GM18502 (cell line): Measurements from ENCODE around the gene CDX1.

ENCODE experiments used
- ATAC-seq: cut with Tn5 transposase; IDR thresholded peaks from one replicate; pipeline ENCODE4 v1.9.1; 2021; ENCODE audit warnings: mild to moderate bottlenecking; ENCODE audit not compliant: unreplicated experiment, poor library complexity

Gene CDX1

GRCh38 chr5:150130493-150130922 lies 36.1 kb upstream of the CDX1 start:
- ATAC-seq = no peak

DNA sequence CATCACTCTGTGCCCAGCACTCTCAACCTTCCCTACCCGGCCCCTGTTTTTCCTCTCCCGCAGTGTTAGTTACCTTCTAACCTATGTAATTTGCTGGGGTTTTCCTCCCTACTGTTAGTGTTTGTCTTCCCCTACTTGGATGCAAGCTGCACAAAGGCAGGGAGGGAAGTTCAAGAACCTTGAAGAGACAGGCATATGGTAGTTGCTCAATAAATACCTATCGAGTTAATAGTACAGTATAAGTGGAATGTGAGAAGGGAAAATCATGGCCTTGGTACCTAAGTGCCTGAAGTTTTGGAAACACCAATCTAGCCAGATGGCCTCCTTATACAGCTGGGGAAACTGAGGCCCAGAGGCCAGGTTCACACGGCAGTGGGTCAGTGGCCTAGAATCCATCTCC lies 35.1 kb upstream of the CDX1 start:
- ATAC-seq = no peak

DNA sequence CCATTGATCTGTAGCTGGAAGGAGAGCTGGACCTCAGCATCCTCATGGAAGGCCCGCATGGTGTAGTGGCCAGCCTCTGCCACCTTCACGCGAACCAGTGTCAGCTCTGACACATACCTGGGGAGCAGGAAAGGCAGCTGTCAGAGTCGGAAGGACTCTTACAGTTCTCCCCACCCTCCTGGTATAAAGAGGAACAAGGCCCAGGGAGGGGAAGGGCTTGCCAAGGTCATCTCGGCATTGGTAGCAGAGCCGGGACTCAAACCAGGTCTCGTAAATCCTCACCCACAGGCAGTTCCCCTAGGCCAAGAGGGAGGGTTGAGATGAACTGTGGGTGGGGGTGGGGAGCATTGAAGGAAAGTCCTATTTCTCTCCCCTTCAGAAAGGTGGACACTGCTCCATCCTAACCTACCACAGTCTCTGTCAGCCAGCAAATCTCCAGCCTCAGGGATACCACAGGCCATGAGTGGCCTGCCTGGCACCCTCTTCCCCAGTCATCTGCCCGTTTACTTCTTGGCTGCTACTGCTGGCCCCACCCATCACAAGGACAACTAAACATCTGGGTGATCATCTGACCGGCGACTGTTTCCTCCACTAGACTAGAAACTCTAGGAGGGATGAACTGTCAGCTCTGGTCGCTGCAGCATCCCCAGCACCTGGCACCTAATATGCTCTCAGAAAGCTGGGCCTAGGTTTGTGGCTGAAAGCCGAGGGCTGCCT lies 34.4 kb upstream of the CDX1 start:
- ATAC-seq = no peak

DNA sequence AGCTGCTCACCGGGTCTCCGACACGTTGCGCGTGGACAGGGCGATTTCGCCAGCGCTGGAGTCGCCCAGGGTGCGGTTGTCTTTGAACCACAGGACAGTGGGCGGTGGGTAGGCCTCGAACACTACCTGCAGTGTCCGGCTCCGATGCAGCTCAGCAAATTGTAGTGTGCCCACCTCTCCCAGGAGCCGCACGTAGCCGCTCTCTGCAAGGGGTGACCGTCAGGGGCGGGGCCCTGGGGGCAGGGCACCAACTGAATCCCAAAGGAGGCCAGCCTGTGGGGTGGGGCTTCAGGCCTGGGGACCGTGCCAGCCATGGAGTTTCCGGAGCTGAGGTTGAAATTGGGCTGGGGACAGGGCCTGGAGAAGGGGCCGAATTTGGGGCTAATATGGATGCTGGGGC lies 33.8 kb upstream of the CDX1 start:
- ATAC-seq = no peak

DNA sequence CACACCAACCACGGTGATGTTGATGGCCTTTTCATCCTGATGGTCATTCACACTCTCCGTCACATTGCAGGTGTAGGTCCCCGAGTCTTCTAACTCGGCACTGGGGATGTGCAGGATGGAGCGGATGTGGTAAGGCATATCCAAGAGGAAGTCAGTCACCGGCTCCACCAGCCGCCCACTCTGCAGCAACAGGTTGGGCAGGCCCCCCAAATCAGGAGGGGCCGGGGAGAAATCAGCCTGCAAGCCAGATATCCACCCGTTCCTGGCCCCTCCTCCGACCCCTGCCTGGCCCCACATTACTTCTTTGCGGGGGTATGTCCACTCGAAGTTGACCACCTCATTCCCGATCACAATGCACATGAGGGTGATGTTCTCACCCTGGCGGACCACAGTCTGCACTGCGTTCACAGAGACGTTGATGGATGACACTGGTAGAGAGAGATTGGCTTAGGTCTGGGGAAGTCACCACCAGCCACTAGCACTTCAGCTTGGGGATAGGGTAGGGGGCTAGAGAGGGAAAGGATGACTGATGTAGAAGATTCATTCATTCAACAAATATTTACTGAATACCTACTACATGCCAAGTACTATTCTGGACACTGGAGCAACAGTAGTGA lies 32.9 kb upstream of the CDX1 start:
- ATAC-seq = no peak

- ATAC-seq = no peak
These were observed 32.4 kb upstream of the CDX1 start for GRCh38 chr5:150134198-150134588.

GRCh38 chr5:150135557-150136304 lies 30.8 kb upstream of the CDX1 start:
- no peak for ATAC-seq

DNA sequence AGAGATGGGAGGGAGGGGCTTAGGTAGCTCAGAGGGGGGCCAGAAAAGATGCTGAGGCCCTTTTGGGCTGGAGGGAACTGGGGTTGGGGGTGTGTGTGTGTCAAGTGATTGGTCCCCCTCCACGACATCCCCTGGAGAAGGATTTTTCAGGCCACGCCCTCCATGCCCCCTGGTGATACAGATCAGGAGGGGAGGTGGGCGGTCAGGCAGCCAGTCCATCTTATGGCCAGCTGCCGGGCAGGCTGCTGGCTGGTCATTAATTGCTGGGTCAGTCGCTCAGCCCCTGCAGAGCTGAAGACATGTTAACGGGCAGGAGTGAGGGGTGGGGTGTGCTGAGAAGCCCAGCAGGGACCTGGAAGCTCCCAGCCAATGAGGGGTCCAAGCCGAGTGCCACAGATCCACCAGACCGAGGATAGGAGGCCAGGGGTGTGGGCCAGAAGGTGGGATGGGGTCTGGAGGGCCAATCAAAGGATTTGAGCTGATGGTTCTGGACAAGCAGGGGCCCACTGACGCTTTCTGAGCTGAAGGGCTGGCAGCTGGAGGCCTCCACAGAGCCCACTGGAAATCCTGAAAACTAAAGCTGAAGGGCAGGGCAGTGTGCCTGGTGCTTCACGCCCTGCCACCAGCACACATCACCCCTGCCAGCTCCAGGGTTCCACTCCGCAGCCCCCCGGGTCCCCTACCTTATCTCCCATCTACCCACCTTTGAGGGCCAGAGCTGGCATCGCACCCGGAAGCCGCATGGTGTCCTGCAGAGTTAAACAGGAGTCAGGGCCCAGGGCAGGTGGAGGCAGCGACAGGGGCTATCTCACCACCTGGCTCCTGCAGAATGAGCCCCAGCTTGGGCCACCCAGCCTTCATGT lies 30.0 kb upstream of the CDX1 start:
- ATAC-seq = no peak

DNA sequence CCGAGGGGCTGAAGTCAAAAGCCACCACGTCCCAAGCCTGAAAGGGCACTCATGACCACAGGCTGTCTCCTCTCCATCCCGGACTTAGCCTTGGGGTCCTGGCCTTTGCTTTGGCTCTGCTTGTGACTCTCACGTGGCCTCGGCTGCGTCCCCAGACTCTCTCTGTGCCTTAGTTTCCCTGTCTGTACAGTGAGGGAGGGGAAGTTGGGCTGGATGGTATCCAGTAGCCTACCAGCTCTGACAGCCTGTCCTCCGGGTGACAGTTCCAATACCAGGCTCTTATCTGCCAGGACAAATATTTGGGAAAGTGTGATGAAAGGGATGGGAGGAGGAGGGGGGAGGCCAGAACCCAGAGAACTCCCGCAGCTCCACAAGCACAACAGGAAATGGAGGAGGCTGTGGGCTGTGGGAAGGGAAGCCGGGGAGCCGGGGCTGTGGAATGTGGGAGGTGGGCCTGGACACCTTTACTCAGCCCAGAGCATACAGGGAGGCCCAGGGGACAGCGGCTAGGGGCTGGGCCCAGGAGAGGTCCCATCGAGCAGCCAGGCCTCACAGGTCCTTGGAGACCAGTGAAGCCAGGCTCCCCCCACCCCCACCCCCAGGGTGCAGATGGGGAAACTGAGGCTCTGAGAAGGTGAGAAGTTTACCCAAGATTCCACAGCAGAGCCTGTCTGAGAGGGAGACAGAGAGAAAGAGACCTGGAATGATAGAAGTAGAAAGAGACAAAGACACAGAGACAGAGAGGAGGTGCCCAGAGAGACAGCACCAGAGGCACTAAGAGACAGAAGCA lies 29.2 kb upstream of the CDX1 start:
- no peak for ATAC-seq

GRCh38 chr5:150137997-150138396 lies 28.6 kb upstream of the CDX1 start:
- ATAC-seq = no peak

DNA sequence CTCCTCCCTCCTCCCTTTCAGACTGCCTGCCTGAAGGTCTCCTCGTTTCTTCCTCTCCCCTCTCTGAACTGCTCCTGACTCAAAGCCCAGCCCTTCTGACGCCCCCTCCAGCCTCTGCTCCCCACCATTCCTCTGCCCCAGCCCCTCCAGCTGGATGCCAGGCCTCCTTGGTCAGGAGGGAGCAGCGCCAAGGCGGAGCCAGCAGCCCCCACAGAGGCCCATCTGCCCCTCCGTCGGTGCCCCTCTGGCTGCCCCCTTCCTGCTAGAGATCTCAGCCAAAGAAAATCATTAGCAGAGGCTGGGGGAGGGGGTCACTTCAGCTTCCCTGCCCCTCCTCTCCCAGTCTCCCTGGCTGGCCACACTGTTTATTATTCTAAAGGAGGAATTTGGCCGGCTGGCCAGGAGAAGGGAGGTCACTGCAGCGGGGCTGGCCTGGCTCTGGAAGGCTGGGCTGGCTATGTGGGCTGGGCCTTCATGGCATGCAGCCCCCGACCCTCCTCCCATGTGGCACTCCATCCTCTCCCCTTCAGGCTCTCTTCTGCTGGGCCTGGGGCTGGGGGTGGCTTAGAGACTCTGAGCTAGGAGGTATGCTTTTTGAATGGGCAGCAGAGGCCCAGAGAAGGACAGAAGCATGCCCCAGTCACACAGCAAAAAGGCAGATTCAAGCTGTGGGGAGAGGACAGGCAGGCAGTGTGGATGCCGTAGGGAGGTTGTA lies 27.9 kb upstream of the CDX1 start:
- no peak for ATAC-seq

DNA sequence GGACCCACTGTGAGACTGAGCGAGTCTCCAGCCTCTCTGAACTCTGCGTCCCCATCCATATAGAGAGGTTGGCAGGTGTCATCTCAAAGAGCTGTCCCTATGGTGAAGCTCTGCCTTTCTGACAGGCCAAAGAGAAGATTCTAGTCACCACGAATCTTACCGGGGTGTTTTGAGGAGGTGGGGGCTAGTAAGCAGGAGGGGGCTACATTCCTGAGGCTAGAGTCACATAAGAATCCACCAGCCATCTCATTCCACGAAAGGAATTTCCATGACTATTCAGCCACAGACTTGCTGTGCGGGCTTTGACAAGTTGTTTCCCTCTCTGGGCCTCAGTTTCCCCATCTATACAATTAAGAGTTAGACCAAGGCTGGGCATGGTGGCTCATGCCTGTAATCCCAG lies 27.2 kb upstream of the CDX1 start:
- ATAC-seq = no peak

DNA sequence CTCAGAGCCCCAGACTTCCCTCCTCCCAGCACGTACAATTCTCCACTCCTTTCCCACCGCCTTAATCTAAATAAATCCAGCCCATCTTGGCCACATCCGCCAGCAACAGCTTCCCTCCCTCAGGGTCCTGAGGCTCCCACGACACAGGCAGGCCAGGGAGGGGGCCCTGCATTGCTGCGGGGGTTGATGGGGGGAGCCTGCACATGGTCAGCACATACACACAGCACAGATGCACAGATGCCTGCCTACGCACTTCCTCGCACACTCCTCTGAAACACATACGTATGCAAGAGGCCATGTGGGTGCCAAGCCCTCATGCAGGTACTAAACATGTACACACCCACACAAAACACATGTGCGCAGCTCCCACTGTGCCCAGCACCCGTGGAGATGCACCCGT lies 25.7 kb upstream of the CDX1 start:
- ATAC-seq = no peak

DNA sequence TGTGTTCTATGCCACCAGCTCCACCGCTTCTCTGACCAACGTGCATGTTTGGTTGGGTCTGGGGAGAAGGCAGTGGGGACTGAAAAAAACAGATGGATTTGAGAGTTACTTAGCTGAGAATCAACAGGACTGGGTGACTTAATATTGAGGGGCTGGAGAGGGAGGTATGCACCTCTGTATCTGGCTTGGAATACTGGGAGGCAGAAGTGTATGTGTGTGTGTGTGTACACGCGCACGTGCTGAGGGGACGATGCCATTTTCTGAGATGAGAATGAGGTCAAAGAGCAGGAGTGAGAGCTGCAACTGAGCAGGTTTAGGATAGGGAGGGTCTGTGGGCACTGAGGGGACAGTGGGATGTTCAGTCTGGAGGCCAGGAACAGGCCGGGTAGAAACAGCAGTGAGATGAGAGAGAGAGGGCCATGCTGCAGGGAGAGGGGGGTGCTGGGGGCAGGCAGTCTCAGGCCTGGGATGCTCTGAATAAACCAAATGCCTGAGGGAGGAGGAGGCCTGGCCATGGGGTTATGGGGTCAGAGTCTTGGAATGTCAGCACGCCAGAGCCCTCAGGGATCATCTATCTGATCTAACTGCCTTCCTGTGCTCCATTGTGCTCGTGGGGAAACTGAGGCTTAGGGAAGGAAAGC lies 24.9 kb upstream of the CDX1 start:
- ATAC-seq = no peak

DNA sequence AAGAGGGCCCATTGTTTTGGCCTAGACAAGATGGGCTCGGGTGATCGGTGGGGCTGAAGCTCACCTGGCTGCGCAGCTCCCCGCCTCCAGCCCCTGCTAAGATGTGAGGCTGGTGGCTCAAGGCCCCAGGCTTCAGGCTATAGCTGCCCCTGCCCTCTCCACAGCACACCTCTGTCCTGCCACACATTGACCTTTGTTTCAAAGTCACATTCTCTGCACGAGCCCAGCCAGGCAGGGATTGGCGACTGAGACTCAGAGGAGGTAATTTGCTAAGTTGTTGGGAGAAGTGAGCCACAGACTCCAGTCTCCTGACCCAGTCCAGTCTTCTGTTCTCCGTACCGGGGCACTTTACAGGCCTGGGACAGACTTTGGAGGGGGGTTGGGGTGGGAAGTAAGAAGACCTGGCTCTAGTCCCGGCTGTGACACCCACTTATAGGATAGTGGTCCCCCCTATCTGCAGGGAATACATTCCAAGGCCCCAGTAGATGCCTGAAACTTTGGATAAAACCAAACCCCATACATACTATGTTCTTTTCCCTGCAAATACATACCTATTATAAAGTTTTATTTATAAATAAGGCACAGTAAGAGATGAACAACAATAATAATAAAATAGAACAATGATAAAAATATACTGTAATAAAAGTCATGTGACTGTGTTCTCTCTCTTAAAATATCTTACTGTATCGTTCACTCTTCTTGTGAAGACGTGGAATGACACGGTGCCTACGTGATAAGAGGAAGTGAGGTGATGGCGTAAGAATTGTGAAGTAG lies 24.2 kb upstream of the CDX1 start:
- ATAC-seq = no peak

GRCh38 chr5:150142959-150143349 lies 23.6 kb upstream of the CDX1 start:
- ATAC-seq = no peak

DNA sequence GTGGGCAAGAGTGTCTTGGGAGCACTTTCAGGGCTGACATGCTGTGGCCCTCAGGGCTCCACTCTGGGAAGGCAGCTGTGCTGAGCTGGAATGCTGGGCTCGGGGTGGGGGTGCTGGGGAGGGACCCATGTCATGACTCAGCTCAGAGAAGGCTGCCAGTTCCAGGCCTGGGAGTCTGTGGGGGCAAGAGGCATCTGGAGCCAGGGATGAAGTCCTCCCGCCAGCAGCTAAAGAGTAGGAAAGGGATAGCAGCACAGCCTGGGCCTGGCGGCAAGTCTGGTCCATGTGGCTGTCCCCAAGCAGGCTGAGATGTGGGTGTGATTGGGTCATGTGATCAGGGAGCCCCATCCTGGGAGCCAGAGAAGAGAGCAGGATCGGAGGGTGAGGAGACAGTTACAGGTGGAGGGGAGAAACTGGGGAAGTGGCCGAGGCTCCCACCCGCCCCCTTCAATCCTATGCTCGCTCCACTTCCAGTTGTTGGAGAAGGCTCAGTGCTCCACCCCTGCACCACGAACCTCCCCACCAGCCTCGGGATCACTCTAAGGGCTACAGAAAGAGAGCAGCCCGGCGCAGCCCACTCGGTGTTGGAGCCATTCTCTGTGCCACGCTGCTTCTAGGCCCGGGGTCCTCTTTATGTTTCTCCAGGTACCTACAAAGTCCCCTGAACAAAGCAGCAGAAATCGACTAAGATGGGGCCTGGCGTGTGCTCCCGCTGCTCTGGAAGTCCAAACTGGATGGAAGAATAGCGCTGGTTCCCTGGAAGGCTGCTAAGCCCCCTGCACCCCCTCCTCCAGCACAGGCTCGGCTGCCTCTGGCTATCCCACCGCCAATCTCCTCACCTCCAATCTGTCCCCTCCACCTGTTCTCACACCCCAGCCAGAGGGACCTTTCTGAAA lies 23.0 kb upstream of the CDX1 start:
- ATAC-seq = no peak
